GM19397 (cell line): ENCODE measurements around the gene IBA57.
"Not testable (repeated sequence)": the region's sequence is repeated elsewhere in the genome, so short reads cannot be mapped to it uniquely, and the experiment has no call there.

ENCODE experiments used
- ATAC-seq: cut with Tn5 transposase; IDR thresholded peaks from one replicate; pipeline ENCODE4 v1.9.1; 2021; ENCODE audit warnings: mild to moderate bottlenecking, moderate library complexity; ENCODE audit not compliant: unreplicated experiment

Gene IBA57

GRCh38 chr1:228224198-228225164 lies 58.9 kb downstream of the IBA57 start:
- no peak for ATAC-seq

GRCh38 chr1:228225165-228225710 lies 59.6 kb downstream of the IBA57 start:
- ATAC-seq: no peak

GRCh38 chr1:228225740-228226139 lies 60.1 kb downstream of the IBA57 start:
- ATAC-seq: no peak

GRCh38 chr1:228226141-228226874 lies 60.7 kb downstream of the IBA57 start:
- ATAC-seq: no peak

- ATAC-seq: no peak
Observed at GRCh38 chr1:228226956-228227791, 61.6 kb downstream of the IBA57 start.

- ATAC-seq: not testable (repeated sequence)
Observed at GRCh38 chr1:228228147-228228546, 62.5 kb downstream of the IBA57 start.

GRCh38 chr1:228228601-228229074 lies 63.0 kb downstream of the IBA57 start:
- ATAC-seq: no peak

GRCh38 chr1:228231189-228231588 lies 65.6 kb downstream of the IBA57 start:
- no peak for ATAC-seq
